NCI-H524 (cell line): ENCODE results near the gene PSEN1.

ENCODE experiments used
- DNase-seq, 2 experiments: peaks; one replicate each; lab custom pipeline; 2025; lab: John Stamatoyannopoulos, UW

Gene PSEN1

GRCh38 chr14:73240816-73241480, 104.6 kb downstream of the PSEN1 start:
- peak; percentile 28 to 58 for DNase-seq

GRCh38 chr14:73241481-73242165, 105.3 kb downstream of the PSEN1 start:
- no peak for DNase-seq

GRCh38 chr14:73242357-73242901, 106.1 kb downstream of the PSEN1 start:
- no peak for DNase-seq

DNA sequence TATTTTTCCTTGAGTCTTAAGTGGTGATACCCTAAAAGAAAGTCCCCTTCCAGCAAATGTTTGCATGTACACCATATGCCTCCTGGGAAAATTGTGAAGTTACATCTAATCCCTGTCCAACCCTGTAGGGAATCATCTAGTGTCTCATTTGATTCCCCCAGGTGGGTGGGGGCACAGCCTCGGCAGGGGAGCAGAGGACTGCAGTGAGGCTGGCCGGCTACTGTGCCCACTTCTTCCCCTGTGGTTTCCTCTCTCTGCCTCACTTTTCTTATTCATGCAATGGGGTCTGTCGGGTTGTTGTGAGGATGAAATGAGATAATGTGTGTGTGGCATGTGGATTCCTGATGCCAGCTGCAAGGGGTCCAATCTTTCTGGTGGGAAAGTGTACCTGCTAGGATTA, 107.0 kb downstream of the PSEN1 start:
- DNase-seq: no peak

DNA sequence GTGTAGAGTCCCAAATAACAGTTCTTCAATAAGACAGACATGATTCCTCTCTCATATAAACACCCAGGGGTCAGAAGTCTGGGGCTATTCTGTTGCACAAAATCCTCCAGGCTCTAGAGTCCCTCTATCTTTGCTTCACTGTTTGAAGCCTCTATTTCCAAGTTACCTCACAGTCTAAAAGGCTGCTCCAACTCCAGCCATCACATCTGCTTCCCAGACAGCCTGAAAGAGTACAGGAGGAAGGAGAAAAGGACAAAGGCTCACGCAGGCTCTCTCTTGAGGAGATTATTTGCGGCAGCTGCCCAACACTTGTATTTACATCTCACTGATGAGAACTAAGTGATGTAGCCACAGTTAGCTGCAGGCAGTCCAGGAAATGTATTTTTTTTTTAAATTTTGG, 107.4 kb downstream of the PSEN1 start:
- DNase-seq: no peak

DNA sequence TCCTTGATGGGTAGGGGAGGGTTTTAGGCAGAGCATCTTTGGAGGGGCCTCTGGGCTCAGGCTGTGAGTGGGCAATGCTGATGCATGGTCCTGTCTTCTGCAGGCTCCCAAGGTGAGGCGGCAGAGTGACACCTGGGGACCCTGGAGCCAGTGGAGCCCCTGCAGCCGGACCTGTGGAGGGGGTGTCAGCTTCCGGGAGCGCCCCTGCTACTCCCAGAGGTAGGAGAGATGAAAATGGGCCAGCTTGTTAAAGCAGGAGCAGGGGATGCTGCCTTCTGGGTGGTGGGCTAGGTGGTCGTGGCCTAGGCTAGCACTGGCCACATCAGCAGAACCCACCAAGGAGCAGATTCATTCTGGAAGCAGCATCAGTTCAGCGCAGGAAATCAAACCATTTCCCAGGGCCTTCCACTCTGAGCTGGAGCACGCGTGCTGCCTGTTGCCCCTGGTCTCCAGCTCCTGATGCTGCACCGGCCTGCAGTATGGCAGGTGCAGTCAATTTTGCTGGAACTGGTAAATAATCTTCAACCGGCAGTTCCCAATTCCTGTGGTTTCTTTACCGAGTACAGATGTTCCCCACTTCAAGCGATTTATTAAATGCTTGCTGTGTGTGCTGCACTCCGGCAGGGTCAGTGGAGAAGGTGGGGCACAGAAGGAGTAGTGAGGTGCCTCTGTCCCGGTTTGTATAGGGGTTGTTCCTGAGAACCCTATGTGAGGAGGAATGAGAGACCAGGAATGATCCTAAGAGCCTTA, 108.4 kb downstream of the PSEN1 start:
- DNase-seq: peak in 1 of 2 experiments; percentile 51

GRCh38 chr14:73245480-73246325, 109.4 kb downstream of the PSEN1 start:
- DNase-seq: peak in 1 of 2 experiments; percentile 48

GRCh38 chr14:73246387-73247150, 110.3 kb downstream of the PSEN1 start:
- DNase-seq: no peak

DNA sequence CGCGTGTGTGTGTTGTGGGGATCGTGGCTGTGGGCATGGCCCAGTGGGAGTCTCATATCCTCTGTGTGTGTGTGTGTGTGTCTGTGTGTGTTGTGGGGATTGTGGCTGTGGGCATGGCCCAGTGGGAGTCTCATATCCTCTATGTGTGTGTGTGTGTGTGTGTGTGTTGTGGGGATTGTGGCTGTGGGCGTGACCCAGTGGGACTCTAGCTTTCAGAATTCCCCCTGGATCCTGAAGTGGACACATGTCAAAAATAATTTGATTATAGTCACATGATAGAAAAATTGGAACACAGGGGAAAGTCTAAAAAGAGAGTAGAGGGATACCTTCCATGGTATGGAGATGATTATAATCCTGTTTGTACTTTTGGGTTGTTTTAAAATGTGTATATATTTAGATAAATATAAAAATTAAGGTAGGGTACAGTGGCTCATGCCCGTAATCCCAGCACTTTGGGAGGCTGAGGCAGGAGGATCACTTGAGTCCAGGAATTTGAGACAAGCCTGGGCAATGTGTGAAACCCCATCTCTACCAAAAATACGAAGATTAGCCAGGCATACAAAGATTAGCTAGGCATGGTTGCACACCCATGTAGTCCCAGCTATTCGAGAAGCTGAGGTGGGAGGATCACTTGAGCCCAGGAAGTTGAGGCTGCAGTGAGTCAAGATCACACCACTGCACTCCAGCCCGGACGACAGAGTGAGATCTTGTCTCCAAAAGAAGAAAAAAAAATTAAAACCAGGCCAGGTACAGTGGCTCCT, 112.0 kb downstream of the PSEN1 start:
- no peak for DNase-seq

DNA sequence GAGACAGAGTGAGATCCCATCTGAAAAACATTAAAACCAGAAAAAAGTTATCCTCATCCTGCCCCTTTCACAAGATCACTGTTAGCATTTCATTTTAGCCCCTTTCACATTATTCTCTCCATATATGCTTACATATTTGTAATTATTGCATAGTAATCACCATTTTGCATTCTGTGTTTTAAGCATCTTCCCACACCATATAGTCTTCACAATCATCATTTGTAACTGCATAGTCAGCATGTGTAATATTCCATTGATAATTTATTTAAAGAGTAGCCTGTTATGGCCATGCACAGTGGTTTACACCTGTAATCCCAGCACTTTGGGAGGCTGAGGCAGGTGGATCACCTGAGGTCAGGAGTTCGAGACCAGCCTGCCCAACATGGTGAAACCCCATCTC, 112.8 kb downstream of the PSEN1 start:
- no peak for DNase-seq

DNA sequence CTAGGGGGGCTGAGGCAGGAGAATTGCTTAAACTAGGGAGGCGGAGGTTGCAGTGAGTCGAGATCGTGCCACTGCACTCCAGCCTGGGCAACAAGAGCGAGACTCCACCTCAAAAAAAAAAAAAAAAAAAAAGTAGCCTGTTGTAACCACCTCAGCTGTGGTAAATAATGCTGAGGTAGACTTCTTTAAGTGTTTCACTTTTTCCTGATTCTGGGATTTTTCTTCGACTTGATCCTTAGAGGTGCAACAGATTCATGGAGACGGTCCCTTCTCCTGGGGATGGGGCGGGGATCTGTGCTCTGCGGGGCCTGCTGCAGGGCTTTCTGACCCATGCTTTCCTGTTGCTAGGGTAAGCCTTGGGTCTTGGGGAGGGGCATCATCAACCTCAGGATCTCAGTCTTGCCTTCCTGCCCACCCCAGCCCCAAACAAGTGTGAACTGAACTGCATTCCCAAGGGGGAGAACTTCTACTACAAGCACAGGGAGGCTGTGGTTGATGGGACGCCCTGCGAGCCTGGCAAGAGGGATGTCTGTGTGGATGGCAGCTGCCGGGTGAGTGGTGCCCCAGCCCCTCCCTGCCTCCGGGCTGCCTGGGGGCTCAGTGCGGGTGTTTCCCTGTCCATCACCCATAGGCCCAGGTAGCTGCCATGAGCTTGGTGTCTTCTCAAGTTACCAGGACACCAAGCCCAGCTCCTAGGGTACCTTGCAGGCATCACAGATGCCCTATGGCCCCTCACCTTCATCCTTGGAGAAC, 113.4 kb downstream of the PSEN1 start:
- no peak for DNase-seq

DNA sequence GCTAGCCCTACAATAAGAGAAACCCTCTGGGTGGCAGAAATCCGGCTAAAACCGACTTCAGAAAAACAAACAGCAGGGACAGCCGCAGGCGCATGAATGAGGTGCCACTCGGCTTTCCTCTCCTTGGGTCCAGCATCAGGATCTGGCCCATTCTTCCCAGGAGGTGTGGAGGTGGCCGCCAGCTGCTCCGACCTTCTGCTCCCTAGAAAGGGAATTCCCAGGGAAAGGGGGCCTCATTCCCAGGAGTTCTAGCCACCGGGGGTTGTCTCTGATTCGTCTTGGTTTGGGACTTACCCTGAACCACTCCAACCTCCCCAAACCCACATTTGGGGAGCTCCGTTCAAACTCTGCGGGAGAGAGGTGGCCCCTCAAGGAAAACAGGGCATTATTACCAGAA, 114.0 kb downstream of the PSEN1 start:
- DNase-seq: peak in 1 of 2 experiments; percentile 38

GRCh38 chr14:73250781-73251500, 114.6 kb downstream of the PSEN1 start:
- no peak for DNase-seq

DNA sequence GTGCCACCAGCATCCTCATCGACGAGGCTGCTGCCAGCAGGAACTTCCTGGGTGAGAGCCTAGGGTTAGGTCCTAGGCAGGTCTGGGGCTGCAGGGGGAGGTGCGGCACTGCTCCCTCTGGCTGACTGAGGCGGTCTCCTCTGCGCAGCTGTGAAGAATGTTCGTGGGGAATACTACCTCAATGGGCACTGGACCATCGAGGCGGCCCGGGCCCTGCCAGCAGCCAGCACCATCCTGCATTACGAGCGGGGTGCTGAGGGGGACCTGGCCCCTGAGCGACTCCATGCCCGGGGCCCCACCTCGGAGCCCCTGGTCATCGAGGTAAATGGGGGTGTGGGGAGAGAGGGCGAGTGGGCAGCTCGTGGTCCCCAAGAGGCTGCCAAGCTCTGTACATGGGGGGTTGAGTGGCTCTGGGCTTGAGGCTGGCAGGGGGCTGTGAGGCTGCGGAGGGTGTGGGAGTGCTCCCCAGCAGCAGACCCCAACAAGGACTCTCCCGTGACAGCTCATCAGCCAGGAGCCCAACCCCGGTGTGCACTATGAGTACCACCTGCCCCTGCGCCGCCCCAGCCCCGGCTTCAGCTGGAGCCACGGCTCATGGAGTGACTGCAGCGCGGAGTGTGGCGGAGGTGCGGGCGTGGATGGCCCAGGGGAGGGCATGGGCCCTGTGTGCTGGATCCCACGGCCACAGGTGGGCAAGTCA, 115.4 kb downstream of the PSEN1 start:
- DNase-seq: no peak

DNA sequence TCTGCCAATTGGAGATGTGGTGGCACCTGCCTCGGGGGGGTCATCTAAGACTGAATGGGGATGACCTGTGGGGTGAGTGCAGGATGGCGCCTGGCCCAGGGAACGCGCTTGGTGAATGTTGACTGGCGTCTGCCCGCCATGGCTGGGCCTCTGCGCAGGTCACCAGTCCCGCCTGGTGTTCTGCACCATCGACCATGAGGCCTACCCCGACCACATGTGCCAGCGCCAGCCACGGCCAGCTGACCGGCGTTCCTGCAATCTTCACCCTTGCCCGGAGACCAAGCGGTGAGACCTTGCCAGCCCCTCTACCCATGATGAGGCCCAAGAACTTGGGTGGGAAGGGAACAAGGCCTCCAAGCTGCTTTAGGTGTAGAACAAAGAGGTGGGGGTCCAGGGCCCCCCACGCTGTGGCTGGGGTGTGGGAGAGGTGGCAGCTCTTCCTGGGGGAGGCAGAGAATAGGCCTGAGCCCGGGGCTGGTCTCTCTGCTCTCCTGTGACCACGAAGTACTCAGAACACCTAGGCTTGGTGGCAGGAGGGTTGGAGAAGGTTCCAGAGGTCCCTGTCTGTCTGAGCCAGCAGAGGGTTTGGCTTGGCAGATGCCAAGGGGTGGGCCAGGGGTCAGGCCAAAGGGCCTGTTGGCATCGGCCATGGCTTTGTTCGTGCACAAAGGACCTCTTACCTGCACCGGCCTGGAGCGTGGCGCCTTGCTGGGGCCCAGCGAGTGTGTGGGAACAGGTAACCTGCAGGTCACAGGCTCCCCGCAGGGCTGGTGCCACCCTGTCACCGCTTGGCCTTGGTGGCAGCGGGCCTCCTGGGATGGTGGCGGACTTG, 116.4 kb downstream of the PSEN1 start:
- DNase-seq: no peak

GRCh38 chr14:73253323-73253610, 117.0 kb downstream of the PSEN1 start:
- DNase-seq: no peak

DNA sequence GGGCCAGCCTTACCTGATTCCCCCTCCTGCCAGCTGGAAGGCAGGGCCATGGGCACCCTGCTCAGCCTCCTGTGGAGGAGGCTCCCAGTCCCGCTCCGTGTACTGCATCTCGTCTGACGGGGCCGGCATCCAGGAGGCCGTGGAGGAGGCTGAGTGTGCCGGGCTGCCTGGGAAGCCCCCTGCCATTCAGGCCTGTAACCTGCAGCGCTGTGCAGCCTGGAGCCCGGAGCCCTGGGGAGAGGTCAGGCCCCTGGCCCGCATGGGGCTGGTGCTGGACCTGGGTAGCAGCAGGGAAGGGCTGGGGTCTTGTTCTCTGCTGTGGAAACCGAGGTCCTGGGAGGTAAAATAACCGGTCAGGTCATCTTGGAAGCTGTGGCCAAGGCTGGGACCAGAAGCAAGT, 117.4 kb downstream of the PSEN1 start:
- DNase-seq: no peak
